Measurements from ENCODE around the gene TBC1D22A.

Gene TBC1D22A

GRCh38 chr22:47156352-47157092, 394.1 kb downstream of the TBC1D22A start:
- H2AFZ ChIP-seq (ENCODE audit: low read length) = no peak overlapping the region
- H3K4me3 ChIP-seq (ENCODE audit: low read depth, low read length, poor library complexity, severe bottlenecking) = no peak overlapping the region
- no peaks in the 10 kb centered on the region for H3K9me2 ChIP-seq (ENCODE audit: low read depth, low read length)
- H3K36me3 ChIP-seq (ENCODE audit: insufficient read depth, low read length) = peaks cover 12% of the 10 kb centered on the region
- no peaks in the 10 kb centered on the region for H3F3A ChIP-seq (ENCODE audit: insufficient read depth, low read length)
- TF ChIP-seq EZH2 (IDR thresholded peaks at IDR 0.05; ENCODE audit: borderline replicate concordance, low read length) = no peak
- TF ChIP-seq, protein P1, sequence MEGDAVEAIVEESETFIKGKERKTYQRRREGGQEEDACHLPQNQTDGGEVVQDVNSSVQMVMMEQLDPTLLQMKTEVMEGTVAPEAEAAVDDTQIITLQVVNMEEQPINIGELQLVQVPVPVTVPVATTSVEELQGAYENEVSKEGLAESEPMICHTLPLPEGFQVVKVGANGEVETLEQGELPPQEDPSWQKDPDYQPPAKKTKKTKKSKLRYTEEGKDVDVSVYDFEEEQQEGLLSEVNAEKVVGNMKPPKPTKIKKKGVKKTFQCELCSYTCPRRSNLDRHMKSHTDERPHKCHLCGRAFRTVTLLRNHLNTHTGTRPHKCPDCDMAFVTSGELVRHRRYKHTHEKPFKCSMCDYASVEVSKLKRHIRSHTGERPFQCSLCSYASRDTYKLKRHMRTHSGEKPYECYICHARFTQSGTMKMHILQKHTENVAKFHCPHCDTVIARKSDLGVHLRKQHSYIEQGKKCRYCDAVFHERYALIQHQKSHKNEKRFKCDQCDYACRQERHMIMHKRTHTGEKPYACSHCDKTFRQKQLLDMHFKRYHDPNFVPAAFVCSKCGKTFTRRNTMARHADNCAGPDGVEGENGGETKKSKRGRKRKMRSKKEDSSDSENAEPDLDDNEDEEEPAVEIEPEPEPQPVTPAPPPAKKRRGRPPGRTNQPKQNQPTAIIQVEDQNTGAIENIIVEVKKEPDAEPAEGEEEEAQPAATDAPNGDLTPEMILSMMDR (IDR thresholded peaks at IDR 0.05; ENCODE audit: low read length) = no peak
- H3K9me3 ChIP-seq (ENCODE audit: low read length) = no peaks in the 10 kb centered on the region
- no peak overlapping the region for H3K4me2 ChIP-seq (ENCODE audit: low read length)
- peaks cover 10% of the 10 kb centered on the region for H3K4me1 ChIP-seq (ENCODE audit: insufficient read depth, low read length, severe bottlenecking)
- no peaks in the 10 kb centered on the region for H3K27me3 ChIP-seq (ENCODE audit: insufficient read depth, low read length)
- H3K27ac ChIP-seq (ENCODE audit: low read depth, low read length, poor library complexity, severe bottlenecking) = no peak overlapping the region
- no peak overlapping the region for H3K9ac ChIP-seq (ENCODE audit: low read length)
- H3K79me2 ChIP-seq (ENCODE audit: insufficient read depth, low read length) = no peaks in the 10 kb centered on the region
- no peaks in the 10 kb centered on the region for H4K20me1 ChIP-seq (ENCODE audit: insufficient read depth, low read length)

- Histone ChIP-seq H3K9me2 (ENCODE audit: low read depth, low read length) (no peaks in the 10 kb centered on the region), H3K27ac (ENCODE audit: low read depth, low read length, poor library complexity, severe bottlenecking) (no peak overlapping the region), H3K4me2 (ENCODE audit: low read length) (no peak overlapping the region), H3K9ac (ENCODE audit: low read length) (no peak overlapping the region), H3K27me3 (ENCODE audit: insufficient read depth, low read length) (no peaks in the 10 kb centered on the region), H3K4me3 (ENCODE audit: low read depth, low read length, poor library complexity, severe bottlenecking) (no peak overlapping the region), H3K36me3 (ENCODE audit: insufficient read depth, low read length) (peaks cover 12% of the 10 kb centered on the region), H3K4me1 (ENCODE audit: insufficient read depth, low read length, severe bottlenecking) (peaks cover 10% of the 10 kb centered on the region), H3K79me2 (ENCODE audit: insufficient read depth, low read length) (no peaks in the 10 kb centered on the region), H3F3A (ENCODE audit: insufficient read depth, low read length) (no peaks in the 10 kb centered on the region), H3K9me3 (ENCODE audit: low read length) (no peaks in the 10 kb centered on the region), H4K20me1 (ENCODE audit: insufficient read depth, low read length) (no peaks in the 10 kb centered on the region), H2AFZ (ENCODE audit: low read length) (no peak overlapping the region)
- TF ChIP-seq, protein P1 (IDR thresholded peaks at IDR 0.05; ENCODE audit: low read length) = no peak
- no peak for TF ChIP-seq EZH2 (IDR thresholded peaks at IDR 0.05; ENCODE audit: borderline replicate concordance, low read length)
Observed at GRCh38 chr22:47157093-47157420, 394.6 kb downstream of the TBC1D22A start.

DNA sequence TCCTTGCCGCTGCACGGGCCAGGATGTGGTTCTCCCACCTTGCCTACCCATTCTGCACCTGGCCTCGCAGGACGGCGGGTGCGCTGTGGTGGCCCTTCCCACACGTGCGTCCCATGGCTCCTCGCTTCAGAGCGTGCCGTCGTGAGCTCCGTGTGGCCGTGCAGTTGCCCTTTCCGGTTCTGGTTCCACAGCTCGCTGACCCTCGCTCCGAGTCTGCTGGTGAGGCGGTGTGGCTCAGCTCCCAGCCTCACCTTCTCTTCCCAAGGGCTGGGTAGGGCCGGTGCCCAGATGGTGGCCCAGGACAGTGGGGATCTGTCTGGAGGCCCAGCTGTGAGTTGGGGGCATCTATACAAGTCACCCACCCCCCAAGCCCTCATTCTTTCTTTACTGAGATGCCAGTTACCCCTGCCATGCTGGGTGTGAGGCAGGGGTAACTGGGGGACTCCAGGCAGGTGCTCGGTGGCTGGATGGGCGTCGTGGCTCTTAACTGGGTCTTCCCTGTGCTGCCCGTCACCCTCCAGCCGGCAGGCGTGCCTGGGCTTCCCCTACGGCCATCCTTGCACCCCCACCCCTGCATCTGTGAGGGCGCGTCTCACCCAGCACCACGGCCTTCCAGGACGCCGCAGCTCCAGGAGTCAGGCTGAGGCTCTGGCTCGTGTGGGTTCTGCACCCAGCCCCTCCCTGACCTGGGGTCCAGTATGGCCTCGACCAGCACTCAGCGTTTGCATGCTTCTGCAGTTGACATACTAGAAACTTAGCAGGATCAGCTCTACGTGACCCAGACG, 395.2 kb downstream of the TBC1D22A start:
- H3K27me3 ChIP-seq (ENCODE audit: insufficient read depth, low read length) = no peaks in the 10 kb centered on the region
- no peaks in the 10 kb centered on the region for H3F3A ChIP-seq (ENCODE audit: insufficient read depth, low read length)
- H4K20me1 ChIP-seq (ENCODE audit: insufficient read depth, low read length) = no peaks in the 10 kb centered on the region
- H3K36me3 ChIP-seq (ENCODE audit: insufficient read depth, low read length) = peaks cover 12% of the 10 kb centered on the region
- H2AFZ ChIP-seq (ENCODE audit: low read length) = no peak overlapping the region
- H3K9me3 ChIP-seq (ENCODE audit: low read length) = no peaks in the 10 kb centered on the region
- H3K9ac ChIP-seq (ENCODE audit: low read length) = no peak overlapping the region
- TF ChIP-seq EZH2 (IDR thresholded peaks at IDR 0.05; ENCODE audit: borderline replicate concordance, low read length) = no peak
- TF ChIP-seq, protein P1 (IDR thresholded peaks at IDR 0.05; ENCODE audit: low read length) = no peak
- H3K4me3 ChIP-seq (ENCODE audit: low read depth, low read length, poor library complexity, severe bottlenecking) = no peak overlapping the region
- H3K4me2 ChIP-seq (ENCODE audit: low read length) = no peak overlapping the region
- H3K4me1 ChIP-seq (ENCODE audit: insufficient read depth, low read length, severe bottlenecking) = peaks cover 10% of the 10 kb centered on the region
- H3K9me2 ChIP-seq (ENCODE audit: low read depth, low read length) = no peaks in the 10 kb centered on the region
- H3K79me2 ChIP-seq (ENCODE audit: insufficient read depth, low read length) = no peaks in the 10 kb centered on the region
- no peak overlapping the region for H3K27ac ChIP-seq (ENCODE audit: low read depth, low read length, poor library complexity, severe bottlenecking)
